Panc1 (cell line): ENCODE measurements around the gene GPRC5C. TPM values are rescaled to one million over a fixed set of nuclear protein-coding genes. Genes with fewer than 3 reads are reported as not detected.

Experiments used
- ATAC-seq: fragments of 200-7000 bp; cut with Tn5 transposase; 2 replicates; pipeline ENCODE4 v1.9.1; 2020; ENCODE audit warnings: mild to moderate bottlenecking, moderate library complexity
- BruUV-seq: library from RNA; stranded (reverse); fragments of 400-500 nt; replicated peaks from 2 replicates; lab custom pipeline; 2021; lab: Mats Ljungman, UMichigan
- CTCF ChIA-PET: fragments of 300-600 bp; sonication (Branson Sonifier 250); formaldehyde crosslinking; loops from one replicate; lab custom pipeline; 2022; ENCODE audit warnings: antibody characterized with exemption; lab: Charles Lee
- POLR2A ChIA-PET: fragments of 300-600 bp; sonication (Branson Sonifier 250); formaldehyde crosslinking; loops from one replicate; lab custom pipeline; 2022; ENCODE audit warnings: antibody characterized with exemption; lab: Charles Lee
- DNase-seq: peaks from one replicate; pipeline ENCODE4 v3.0.0-alpha.2; 2010; ENCODE audit warnings: low read depth, low spot score
- H3K27ac ChIP-seq: 2 replicates; pipeline ENCODE4 v1.5.1; 2011; ENCODE audit warnings: mild to moderate bottlenecking, low read length, inconsistent platforms
- H3K27me3 ChIP-seq: fragments of 200-500 bp; sonication (Bioruptor generic); 2 replicates; pipeline ENCODE4 v1.6.0; 2014; ENCODE audit warnings: low read length, inconsistent platforms; ENCODE audit not compliant: control insufficient read depth, insufficient read depth
- H3K36me3 ChIP-seq: fragments of 200-500 bp; sonication (Bioruptor generic); 2 replicates; pipeline ENCODE4 v1.5.1; 2014; ENCODE audit warnings: inconsistent platforms, mild to moderate bottlenecking, low read length, moderate library complexity; ENCODE audit not compliant: control insufficient read depth, insufficient read depth
- H3K4me1 ChIP-seq: 2 replicates; pipeline ENCODE4 v1.5.1; 2011; ENCODE audit warnings: inconsistent platforms, mild to moderate bottlenecking, low read length, moderate library complexity; ENCODE audit not compliant: control insufficient read depth, insufficient read depth
- H3K4me3 ChIP-seq, 2 experiments: 2 replicates each; pipeline ENCODE4 v1.5.1; 2011 to 2012; ENCODE audit warnings: low read depth in 2 of 2, low read length in 2 of 2, mild to moderate bottlenecking in 2 of 2, inconsistent platforms in 1 of 2, moderate library complexity in 1 of 2
- H3K9me3 ChIP-seq: fragments of 200-500 bp; sonication (Bioruptor generic); 2 replicates; pipeline ENCODE4 v1.5.1; 2014; ENCODE audit warnings: low read depth, mild to moderate bottlenecking, inconsistent platforms, low read length, moderate library complexity; ENCODE audit not compliant: control insufficient read depth, insufficient read depth
- CTCF ChIP-seq: fragments of 450-650 bp; IDR thresholded peaks from 2 replicates; pipeline ENCODE4 v1.5.1; 2017; ENCODE audit warnings: mild to moderate bottlenecking
- POLR2AphosphoS5 ChIP-seq: IDR thresholded peaks from 2 replicates; pipeline ENCODE4 v1.6.1; 2012; ENCODE audit warnings: mild to moderate bottlenecking, low read depth, low read length, moderate library complexity
- SIN3A ChIP-seq: IDR thresholded peaks from 2 replicates; pipeline ENCODE4 v1.6.1; 2012; ENCODE audit warnings: low read depth, mild to moderate bottlenecking, low read length, moderate library complexity, borderline replicate concordance; ENCODE audit not compliant: insufficient read depth
- TCF7L2 ChIP-seq: IDR thresholded peaks from 2 replicates; pipeline ENCODE4 v1.6.1; 2011; ENCODE audit warnings: mild to moderate bottlenecking, low read depth, low read length, inconsistent platforms
- in situ Hi-C: cut with HindIII; loops from 2 replicates; pipeline ENCODE4 v1.10.0; 2016; ENCODE audit warnings: low sequenced_read_pairs, low pct_unique_long_range_greater_than_20kb
- intact Hi-C: fragments of 100-400 bp; cut with micrococcal nuclease; formaldehyde crosslinking; loops from one replicate; pipeline ENCODE4 v1.10.0; 2022; ENCODE audit not compliant: unreplicated experiment
- total RNA-seq: library from RNA; stranded (reverse); gene quantifications from one replicate; pipeline ENCODE4 v1.2.1, GENCODE V29; 2021; ENCODE audit not compliant: unreplicated experiment
- TF ChIP-seq, protein P1 (sequence below), 2 experiments: IDR thresholded peaks; 2 replicates each; pipeline ENCODE4 v1.6.1; 2011 to 2012; ENCODE audit warnings: low read depth in 2 of 2, control low read depth in 1 of 2, low read length in 1 of 2, mild to moderate bottlenecking in 1 of 2, moderate library complexity in 1 of 2; ENCODE audit not compliant: insufficient read depth in 1 of 2

Gene GPRC5C
- total RNA-seq, 1 experiment from 2014 or later, result 57.1 TPM

GRCh38 chr17:74387365-74388218 is 44.3 kb upstream of the GPRC5C start:
- in situ Hi-C loops, result no loop called here

DNA sequence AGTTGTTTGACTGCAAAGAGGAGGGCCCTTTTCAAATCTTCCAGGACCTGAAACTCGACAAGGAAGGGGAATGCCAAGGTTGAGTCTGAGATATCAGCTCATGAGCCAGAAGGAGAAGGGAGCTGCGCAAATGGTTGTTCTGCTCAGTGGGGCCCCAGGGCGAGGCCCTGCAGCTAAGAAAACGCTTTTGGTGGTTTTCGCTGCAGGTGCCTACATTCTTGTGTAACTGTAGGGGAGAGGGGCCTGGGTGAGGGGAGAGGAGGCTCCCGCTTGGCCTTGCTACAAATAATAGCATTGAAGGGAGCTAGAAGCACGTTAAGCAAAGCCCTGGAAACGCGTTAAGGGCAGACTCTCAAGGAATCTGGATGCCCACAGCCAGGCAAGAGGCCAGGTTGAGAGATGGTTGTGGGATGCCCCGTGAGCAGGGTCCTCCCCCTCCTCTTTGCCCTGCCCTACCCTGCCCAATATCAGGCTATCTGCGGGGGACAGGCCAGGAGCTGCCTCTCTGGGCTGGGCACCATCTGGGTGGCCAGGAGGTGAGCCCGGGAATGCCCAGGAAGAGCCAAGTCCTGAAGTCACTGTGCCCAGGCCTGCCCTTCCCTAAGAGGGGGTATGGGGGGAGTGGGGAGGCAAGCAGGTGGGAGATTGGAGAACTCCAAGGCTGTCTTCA is 42.7 kb upstream of the GPRC5C start:
- intact Hi-C loops (no loop called here), in situ Hi-C loops (no loop called here)
- no peak overlapping the region for H3K4me3 ChIP-seq
- ATAC-seq, result no peak
- no TSS peak for BruUV-seq
- TF ChIP-seq TCF7L2 (no peak), SIN3A (no peak), POLR2AphosphoS5 (no peak), CTCF (no peak)
- TF ChIP-seq, protein P1, sequence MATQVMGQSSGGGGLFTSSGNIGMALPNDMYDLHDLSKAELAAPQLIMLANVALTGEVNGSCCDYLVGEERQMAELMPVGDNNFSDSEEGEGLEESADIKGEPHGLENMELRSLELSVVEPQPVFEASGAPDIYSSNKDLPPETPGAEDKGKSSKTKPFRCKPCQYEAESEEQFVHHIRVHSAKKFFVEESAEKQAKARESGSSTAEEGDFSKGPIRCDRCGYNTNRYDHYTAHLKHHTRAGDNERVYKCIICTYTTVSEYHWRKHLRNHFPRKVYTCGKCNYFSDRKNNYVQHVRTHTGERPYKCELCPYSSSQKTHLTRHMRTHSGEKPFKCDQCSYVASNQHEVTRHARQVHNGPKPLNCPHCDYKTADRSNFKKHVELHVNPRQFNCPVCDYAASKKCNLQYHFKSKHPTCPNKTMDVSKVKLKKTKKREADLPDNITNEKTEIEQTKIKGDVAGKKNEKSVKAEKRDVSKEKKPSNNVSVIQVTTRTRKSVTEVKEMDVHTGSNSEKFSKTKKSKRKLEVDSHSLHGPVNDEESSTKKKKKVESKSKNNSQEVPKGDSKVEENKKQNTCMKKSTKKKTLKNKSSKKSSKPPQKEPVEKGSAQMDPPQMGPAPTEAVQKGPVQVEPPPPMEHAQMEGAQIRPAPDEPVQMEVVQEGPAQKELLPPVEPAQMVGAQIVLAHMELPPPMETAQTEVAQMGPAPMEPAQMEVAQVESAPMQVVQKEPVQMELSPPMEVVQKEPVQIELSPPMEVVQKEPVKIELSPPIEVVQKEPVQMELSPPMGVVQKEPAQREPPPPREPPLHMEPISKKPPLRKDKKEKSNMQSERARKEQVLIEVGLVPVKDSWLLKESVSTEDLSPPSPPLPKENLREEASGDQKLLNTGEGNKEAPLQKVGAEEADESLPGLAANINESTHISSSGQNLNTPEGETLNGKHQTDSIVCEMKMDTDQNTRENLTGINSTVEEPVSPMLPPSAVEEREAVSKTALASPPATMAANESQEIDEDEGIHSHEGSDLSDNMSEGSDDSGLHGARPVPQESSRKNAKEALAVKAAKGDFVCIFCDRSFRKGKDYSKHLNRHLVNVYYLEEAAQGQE (IDR thresholded peaks at IDR 0.05; ENCODE audit: insufficient read depth in 1 of 2, low read depth in 2 of 2, low read length in 1 of 2), result no peak
- no peak for DNase-seq
- CTCF ChIA-PET, result no interaction called here
- no peaks in the 10 kb centered on the region for H3K27me3 ChIP-seq
- no peak overlapping the region for H3K27ac ChIP-seq
- no peaks in the 10 kb centered on the region for H3K36me3 ChIP-seq
- no peaks in the 10 kb centered on the region for H3K4me1 ChIP-seq
- no peaks in the 10 kb centered on the region for H3K9me3 ChIP-seq
- POLR2A ChIA-PET, result no interaction called here

More at GRCh38 chr17:74387365-74388218, 44.3 kb upstream of the GPRC5C start:
- H3K27ac ChIP-seq, result no peak overlapping the region
- H3K27me3 ChIP-seq, result no peaks in the 10 kb centered on the region
- intact Hi-C loops, result no loop called here
- DNase-seq (no peak), ATAC-seq (no peak)
- POLR2A ChIA-PET, result no interaction called here
- no peaks in the 10 kb centered on the region for H3K4me1 ChIP-seq
- no peak overlapping the region for H3K4me3 ChIP-seq
- BruUV-seq, result no TSS peak
- no peaks in the 10 kb centered on the region for H3K36me3 ChIP-seq
- no peaks in the 10 kb centered on the region for H3K9me3 ChIP-seq
- TF ChIP-seq, protein P1 (IDR thresholded peaks at IDR 0.05; ENCODE audit: insufficient read depth in 1 of 2, low read depth in 2 of 2, low read length in 1 of 2), result no peak
- no peak for TF ChIP-seq POLR2AphosphoS5
- no peak for TF ChIP-seq CTCF
- no peak for TF ChIP-seq TCF7L2
- no peak for TF ChIP-seq SIN3A
- CTCF ChIA-PET, result no interaction called here
